ENCODE measurements around the gene CCDC30.
A peak's percentile ranks its signal among the peaks of the same experiment; 100 is the strongest.
"Not testable (repeated sequence)": the region's sequence is repeated elsewhere in the genome, so short reads cannot be mapped to it uniquely, and the experiment has no call there.

CCDC30 gene

DNA sequence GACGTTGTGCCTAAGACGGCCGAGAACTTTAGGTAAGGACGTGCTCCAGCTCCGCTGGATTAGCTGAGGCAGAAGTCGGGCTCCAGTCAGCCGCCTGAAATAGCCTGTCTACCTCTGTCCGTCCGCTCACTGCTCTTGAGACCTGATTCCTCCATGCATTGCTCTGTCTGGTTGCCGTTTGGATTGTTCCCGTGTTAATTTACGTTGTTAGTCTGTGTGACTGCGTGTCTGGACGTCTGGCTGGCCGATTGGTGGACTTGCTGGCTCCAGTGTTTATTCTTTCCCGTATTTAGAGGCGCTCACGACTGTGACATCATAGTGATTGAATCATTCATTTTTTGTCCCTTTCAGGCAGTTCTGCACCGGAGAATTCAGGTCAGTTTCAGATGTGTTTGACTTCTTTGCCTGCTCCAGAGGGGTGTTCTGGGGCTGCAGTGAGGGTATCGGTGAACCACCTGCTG, 195.8 kb downstream of the CCDC30 start:
- peak; percentile 25 for DNase-seq

DNA sequence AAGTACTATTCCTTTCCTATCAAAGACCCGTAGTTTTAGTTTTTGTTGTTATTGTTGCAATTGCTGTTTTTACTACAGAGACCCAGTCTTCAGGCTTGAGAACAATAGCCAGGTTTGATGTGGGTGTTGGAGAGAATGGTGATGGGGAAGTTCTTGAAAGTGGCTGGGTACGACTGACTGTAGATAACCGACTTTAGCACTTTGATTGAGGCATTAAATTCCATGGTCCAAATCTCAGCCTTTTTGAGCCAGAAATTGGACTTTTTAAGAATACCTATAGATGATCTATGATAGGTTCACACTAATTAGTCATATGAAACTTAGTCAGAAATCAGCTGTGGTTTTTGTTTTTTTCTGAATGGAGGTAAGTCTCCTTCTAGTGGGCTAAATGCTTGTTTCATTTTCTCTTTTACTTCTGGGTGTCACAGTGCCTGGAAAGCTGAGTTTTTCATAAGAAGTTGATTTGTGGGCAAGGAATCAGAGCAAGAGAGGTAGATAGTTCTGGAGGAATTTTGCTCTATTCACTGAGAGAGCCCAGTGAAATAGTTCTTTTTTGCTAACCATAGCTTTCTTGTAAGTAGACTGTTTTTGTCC, 197.9 kb downstream of the CCDC30 start:
- no peak for DNase-seq

DNA sequence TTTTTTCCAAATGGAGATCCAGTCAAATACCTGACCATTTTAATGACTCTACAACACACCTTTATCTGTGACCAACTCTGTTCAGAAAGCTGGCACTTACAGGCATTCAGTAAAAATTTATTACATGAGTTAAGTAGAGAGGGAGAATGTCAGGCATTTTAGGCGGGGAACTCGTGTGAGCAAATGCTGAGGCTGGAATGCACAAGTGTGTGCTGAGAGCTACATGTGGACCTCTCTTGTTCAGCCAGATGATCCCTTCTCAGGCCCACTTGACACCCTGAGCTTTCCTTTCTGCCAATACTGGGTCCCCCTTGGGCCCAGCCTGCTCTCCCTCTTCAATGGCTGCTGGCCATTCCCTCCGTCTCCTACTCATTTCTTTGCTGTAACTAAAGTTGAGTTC, 206.8 kb downstream of the CCDC30 start:
- DNase-seq, result no peak

DNA sequence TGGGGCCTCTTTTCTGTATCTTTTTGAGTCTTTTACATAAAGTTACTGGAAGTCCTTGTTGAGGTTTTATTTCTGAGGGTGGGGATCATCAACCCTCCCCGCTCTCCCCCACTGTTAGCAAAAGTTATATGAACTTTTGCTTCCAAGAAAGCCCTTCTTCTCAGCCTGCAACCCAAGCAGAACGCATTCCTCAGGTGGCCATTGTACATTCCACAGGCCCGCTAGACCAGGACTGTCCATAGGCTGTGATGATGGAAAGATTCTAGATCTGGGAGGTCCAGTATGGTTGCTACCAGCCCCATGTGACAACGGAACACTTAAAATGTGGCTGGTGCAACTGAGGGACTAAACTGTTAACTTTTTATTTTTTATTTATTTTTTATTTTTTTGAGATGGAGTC, 207.3 kb downstream of the CCDC30 start:
- no peak for DNase-seq

DNA sequence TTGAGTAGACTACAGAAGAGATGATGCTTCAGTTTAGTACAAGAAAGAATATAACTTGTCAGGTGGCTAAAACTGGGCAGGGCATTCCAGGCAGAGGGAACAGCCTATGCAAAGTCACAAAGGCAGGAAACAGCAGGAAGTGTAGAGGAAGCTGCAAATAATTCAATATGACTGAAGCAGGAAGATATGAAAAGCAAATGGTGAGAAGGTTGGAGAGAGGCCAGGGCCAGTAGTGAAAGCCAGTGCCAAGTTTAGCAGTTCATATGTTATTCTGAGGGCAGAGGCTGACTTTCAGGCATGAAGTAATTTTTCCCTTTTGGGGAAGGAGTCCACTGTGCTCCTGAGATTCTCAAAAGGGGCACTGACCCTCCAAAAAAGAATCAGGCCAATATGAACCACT, 211.1 kb downstream of the CCDC30 start:
- no peak for DNase-seq

DNA sequence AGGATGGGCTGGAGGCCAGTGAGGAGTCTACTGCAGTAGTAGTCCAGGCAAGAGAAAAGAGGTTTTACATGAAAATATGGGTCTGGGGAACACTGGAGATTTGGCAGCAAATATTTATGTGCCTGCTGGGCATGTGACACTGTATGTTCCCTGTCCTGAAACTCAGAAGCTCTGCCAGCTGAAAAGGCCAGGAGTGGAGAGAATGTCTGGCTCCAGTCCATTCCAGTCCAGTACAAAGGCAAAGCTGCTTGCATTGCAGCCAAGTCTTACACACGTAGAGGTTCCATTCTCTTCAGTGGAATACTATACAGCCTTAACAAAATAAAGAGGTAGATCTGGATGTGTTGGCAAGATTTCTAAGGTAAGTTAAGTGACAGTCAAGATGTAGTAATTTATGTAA, 211.6 kb downstream of the CCDC30 start:
- DNase-seq, result no peak

DNA sequence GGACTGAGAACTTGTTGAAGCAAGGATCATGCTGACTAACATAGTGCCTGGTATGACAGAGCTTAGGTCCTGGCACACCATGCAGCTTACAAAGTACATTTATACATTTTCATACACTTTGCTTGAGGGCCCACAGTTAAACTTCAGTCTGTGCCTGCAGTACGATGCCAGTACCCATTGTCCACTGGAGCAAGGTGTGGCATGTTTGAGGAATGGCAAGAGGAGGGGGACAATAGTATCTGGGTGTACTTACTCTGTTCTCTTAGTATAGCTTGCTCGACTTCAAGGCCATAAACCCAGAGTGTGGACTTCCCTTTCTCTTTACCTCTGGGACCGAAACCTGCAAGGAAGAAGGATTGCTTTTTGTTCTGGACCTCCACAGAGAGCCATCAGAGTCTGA, 212.4 kb downstream of the CCDC30 start:
- DNase-seq, result no peak

DNA sequence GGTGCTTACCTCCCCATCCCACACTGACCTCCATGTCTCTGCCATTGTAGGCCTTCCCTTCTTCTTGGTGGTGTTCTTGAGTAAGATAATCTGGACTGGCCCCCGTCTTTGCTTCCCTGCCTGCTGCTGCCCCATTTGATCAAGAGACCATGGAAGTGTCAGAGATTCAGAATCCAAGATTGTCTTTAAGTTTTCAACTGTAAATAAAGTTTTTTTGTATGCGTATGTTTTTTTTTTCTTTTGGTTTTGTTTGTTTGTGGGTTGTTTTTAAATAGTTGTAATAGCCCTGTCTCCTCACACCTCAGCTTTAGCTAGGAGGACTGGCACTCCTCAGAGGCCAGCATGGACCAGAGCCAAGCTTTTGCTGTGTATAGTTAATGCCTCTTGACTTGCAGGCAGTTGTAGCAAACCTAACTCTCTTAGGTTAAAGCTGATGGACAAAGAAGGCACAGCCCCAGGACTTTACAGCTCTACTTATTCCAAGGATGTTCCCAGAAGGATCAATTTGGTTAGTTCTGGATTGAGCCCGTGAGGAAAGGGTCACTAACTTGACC, 213.5 kb downstream of the CCDC30 start:
- no peak for DNase-seq

DNA sequence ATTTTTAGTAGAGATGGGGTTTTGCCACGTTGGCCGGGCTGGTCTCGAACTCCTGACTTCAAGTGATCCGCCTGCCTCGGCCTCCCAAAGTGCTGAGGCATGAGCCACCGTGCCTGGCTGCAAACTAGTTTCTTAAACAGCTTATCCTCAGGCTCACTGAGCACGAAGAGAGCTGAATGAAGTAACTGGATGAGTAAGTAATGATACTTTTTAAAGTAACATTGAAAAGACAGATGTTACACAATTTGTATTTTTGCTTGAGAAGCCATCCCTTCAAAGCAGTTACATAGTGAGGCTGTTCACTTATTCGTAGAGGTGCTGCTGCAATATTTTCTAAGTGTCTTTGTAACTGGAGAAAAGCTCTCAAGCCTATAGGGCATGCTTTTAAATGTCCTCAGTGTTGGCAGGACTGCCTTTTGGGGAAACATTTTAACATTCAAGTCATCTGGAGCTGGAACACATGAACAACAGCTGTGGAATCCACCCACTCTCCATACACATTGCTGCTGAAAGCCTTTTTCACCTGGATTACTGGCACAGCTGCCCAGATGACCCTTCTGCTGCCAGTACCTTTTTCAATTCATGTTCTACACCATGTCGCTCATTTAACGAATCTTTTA, 216.4 kb downstream of the CCDC30 start:
- peak; percentile 41 for DNase-seq

DNA sequence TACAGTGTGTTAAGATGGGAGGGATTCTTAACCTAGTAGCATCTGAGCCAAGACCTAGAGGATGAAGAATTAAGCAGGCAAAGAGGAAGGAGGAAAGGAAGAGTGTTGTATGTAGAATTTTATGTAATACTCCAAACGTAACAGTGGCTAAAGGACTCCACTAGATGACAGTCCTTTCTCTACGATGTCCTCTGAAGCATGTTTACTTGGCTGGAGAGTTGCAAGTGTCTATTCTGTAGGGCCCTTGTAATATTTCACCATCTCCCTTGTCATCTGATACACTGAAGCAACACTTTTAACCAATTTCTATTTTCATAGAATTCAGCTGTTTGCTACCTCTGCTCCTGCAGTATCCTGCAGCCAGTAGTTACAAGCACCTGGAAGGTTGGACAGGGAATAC, 217.0 kb downstream of the CCDC30 start:
- DNase-seq, result no peak

DNA sequence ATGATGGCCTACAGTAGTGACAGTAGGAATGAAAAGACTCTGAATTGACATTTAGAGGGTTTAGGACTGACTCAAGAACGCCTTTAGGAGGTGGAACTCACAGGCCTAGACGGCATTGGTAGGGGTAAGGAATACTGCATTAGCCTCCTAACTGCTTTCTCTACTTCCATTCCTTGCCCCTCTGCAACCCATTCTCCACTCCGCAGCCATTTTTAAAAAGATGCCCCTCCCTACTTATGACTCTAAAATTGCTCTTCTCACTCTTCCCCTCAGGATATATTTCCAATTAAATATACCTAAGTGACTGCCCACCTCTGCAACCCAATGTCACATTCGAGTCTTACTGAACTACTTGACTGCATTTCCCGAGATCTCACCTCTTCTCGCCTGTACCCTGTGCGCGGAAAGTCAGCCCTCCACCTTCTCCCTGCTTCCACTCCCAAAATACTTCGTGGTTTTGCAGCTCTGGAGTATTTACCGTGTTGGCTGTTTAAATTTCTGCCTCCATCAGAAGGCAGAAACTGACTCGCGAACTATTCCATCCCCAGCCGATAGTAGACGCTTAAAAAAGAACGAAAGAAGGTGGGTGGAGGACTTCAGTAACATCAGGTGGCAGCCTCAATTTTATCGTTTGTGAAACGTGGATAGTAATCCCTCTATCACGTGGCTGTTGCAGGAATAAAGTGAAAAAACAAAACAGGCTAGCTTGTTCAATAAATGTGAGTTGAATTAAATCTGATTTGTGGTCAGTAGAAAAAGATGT, 218.0 kb downstream of the CCDC30 start:
- DNase-seq, result peak; percentile 11

DNA sequence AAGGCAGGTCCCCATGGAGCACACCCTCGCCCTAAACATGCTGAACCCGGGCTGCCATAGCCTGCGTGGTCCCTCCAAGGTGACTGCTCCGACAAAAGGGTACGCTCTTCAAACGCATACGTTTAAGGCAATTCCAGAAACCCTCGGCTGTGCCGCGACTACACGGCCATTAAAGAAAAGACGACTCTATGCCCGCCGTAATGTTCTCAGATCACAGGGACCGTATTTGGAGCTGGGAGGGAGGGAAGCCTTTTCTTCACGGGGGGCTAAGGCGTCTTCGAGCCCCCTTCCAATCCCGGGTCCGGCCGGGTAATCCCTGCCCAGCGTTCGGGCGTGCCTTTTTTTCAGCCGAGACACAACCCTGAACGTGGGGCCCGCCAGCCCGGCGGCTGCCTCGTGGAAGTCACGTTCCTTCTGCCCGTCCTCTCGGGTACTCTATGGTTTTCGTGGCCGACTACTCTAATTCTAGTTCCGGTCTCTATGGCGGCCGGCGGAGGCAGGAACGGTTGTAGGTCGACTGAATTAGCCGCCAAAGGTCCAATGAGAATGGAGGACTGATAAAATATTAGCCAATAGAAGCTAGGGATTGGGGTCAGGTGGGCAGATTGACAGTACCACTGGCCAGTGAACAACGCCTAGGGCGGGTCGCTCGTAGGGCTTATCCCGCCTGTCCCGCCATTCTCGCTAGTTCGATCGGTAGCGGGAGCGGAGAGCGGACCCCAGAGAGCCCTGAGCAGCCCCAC, 218.8 kb downstream of the CCDC30 start, which contains the start of gene YBX1:
Gene YBX1 (plus strand): TSS at position 678 of the 743 bp plus-strand sequence. CDS start 148 bp downstream, outside the sequence.
- peak; percentile 99 for DNase-seq

DNA sequence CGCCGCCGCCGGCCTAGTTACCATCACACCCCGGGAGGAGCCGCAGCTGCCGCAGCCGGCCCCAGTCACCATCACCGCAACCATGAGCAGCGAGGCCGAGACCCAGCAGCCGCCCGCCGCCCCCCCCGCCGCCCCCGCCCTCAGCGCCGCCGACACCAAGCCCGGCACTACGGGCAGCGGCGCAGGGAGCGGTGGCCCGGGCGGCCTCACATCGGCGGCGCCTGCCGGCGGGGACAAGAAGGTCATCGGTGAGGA, 219.3 kb downstream of the CCDC30 start:
- not testable (repeated sequence) for DNase-seq

DNA sequence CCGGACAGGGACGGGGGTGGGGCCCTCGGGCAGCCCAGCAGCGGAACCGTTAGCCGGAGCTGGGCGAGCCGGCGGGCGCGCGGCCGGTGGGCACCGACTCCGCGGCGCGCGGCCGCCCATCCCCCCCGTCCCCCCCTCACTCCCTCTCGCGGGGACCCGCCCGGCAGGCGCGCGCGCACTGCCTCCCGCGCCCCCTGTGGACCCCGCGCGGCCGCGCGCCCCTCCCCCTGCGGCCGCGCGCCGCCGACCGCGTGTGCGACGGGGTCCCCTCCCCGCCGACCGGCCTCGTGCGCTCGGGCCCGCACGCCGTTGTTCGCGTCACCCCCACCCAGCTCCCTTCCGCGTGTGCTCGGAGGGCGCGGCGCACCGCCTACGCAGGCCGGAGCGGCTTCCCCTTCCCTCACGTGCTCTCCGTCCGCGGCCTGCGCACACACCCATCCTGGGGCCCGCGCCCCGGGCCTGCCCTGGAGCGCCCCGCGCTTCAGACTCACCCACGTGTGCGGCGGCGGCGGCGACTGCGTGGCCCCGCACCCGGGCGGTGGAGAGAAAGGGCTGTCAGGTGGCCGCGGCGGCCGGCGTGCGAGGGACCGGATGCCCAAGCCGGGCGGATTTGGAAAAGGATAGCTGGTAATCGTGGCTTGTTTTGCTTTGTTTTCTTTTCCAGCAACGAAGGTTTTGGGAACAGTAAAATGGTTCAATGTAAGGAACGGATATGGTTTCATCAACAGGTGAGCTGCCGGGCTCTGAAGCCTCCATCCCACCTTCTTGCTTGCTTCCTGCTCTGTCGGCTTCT, 219.8 kb downstream of the CCDC30 start:
- peak; percentile 65 for DNase-seq

DNA sequence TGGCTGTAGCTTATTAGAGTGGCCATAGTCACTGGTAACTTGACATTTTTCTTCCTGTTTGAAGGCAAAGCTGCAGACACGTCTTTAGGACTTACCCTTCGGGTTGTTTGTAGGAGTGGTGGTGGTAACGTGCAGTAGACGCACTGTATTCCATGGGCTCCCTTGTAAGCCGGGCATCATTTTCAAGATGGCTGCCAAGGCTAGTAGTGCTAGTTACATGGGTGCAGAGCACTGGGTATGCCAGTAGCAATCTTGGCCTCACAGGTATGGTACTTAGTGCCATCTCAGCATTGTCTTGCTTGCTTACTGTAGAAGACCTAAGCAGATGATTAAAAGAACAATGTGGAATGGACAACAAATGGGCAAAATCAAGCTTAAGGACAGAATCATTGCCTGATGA, 221.1 kb downstream of the CCDC30 start:
- DNase-seq, result no peak

DNA sequence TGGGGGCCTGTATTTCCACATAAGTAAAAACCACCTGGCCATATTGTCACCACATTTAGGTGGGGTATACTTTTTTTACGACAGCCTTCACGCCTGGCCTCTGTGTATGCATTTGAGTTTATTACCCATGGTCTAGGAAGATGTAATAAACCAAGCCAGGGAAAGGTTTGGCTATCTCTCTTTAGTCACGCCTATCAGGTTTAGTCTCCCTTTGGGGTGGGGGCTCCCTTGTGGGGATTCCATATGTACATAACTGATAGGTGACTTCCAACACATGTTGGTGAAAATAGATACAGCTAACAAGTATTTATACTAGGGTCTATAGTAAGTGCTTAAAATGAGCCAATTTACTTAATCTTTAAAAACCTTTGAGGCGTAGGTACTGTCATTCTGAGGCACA, 223.3 kb downstream of the CCDC30 start:
- DNase-seq, result no peak

DNA sequence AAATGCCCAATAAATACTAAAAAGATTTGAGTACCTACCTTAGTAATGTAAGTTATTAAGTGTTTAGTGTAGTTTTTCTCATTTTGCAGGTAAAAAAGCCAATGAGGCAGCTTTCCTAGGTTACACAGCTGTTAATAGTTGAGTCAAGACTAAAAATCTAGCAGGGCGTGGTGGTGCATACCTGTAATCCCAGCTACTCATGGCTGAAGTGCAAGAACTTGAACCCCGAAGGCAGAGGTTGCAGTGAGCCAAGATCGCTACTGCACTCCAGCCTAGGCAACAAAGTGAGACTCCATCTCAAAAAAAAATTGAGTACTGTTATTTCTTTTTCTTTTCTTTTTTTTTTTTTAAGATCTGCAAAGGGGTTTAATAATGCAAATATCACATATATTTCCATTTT, 226.8 kb downstream of the CCDC30 start:
- DNase-seq, result no peak

DNA sequence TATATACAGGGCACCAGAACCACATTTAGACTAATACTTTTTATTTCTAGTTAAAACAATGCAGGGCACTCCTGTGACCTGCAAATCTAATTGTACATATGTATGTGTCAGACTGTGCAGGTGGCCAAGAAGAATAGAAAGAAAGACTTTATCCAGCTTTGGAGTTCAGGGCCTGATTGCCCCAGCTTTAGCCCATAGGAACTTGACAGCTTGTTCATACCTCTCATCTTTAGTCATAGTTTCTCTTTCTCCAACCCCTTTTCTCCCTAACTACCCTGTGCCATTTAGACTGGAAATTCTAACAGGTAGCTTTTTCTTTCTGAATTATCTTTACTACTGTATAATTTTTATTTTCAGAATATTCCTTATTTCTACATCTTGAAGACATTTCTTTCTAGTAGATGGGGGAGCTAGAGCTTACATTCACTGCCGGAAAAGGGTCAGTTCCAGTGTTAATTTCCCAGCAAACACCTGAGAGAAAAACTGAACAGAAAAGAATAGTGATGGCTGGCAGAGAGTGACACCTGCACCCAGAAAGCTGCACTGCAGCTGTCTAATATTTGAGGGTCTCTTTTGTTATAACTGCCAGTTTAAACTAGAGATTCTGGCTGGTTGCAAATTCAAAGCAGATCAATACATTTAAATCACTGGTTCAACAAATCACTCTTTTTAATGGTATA, 227.5 kb downstream of the CCDC30 start:
- peak; percentile 20 for DNase-seq

DNA sequence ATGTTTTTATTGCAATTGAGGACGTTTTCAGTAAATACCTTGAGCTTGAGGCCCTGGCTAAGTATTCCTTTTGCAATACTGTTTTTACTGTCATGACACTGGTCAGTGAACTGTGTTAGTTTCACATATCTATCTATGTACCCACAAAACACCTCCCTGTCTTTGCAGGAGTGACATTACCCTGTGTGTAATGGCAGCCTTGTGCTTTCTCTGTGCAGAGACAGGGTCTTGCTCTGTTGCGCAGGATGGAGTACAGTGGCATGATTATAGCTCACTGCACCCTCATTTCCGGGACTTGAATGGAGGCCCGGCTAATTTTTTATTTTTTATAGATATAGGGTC, 228.0 kb downstream of the CCDC30 start:
- DNase-seq, result no peak

DNA sequence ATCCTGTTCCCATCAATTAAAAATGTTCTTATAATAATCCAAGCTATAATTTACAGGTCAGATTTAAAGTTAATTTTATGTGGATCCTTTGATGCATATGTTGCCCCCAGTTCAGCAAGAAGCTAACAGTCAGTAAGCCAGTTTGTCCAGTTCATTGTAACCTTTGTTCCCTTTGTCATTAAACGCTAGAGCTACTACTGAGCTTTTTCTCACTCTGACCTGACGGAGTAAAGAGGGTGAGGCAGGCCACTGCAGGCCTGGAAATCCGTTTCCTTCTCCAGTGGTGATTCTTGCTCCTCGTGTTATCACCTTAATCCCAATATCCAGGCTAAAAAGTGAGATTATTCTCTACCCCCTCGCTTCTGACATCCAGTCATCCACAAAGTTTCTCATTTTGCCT, 229.4 kb downstream of the CCDC30 start:
- no peak for DNase-seq

DNA sequence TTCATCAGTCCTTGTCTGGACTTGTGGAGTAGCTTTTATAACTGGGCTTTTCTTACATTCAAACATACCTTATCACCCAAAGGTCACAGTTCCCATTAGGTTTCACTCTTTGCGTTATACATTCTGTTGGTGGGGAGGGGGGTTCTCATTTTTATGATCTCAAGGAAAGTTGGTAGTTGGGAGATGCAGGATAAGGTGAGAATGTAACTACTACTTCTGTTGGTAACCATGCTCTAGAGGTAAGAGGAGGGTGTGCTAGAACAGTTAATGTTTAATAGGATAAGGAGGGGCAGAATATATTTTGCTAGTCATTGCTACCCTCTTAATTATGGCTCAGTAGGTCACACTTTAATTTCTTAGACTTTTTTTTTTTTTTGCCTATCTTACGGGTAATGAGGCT, 229.8 kb downstream of the CCDC30 start:
- no peak for DNase-seq
